Progenitor cell of endocrine pancreas (in vitro differentiated cells): ENCODE measurements around the gene GBA3. TPM values are rescaled to one million over a fixed set of nuclear protein-coding genes. Genes with fewer than 3 reads are reported as not detected.

ENCODE experiments used
- DNase-seq: peaks from one replicate; pipeline ENCODE4 v3.0.0; 2021; ENCODE audit warnings: low spot score; ENCODE audit not compliant: unreplicated experiment
- H3K27ac Mint-ChIP-seq: 2 replicates; pipeline ENCODE4 v1.8.0; 2021; ENCODE audit warnings: mild to moderate bottlenecking, moderate library complexity, mixed read lengths
- H3K27me3 Mint-ChIP-seq: 2 replicates; pipeline ENCODE4 v1.8.0; 2021; ENCODE audit warnings: mixed read lengths
- H3K36me3 Mint-ChIP-seq: 2 replicates; pipeline ENCODE4 v1.8.0; 2022; ENCODE audit warnings: mixed read lengths; ENCODE audit not compliant: insufficient read depth
- H3K4me1 Mint-ChIP-seq: 2 replicates; pipeline ENCODE4 v1.8.0; 2021; ENCODE audit warnings: low read depth, mixed read lengths
- H3K4me3 Mint-ChIP-seq: 2 replicates; pipeline ENCODE4 v1.8.0; 2021; ENCODE audit warnings: low read depth, mild to moderate bottlenecking, moderate library complexity, mixed read lengths
- H3K9me3 Mint-ChIP-seq: 2 replicates; pipeline ENCODE4 v1.8.0; 2021; ENCODE audit warnings: low read depth, mixed read lengths
- long read RNA-seq: library from polyadenylated mRNA; unstranded; transcript quantifications from one replicate; pipeline ENCODE4 v2.0.0, GENCODE V29; 2020
- total RNA-seq: library from RNA; stranded (reverse); gene quantifications from 2 replicates; pipeline ENCODE4 v1.2.1, GENCODE V29; 2021
- TF ChIP-seq, protein P1 (sequence below): fragments of 200-600 bp; sonication (generic); IDR thresholded peaks from one replicate; pipeline ENCODE4 v1.5.0; 2021; ENCODE audit warnings: antibody characterized with exemption, mild to moderate bottlenecking; ENCODE audit not compliant: unreplicated experiment

The GBA3 gene
- total RNA-seq, result 0.29 and 0.44 TPM in 2 replicates
- long read RNA-seq, partial matches to known transcripts, result 0 of 2 reads
- long read RNA-seq, other reads (novel, unspliced or antisense), result 0 of 2 reads

DNA sequence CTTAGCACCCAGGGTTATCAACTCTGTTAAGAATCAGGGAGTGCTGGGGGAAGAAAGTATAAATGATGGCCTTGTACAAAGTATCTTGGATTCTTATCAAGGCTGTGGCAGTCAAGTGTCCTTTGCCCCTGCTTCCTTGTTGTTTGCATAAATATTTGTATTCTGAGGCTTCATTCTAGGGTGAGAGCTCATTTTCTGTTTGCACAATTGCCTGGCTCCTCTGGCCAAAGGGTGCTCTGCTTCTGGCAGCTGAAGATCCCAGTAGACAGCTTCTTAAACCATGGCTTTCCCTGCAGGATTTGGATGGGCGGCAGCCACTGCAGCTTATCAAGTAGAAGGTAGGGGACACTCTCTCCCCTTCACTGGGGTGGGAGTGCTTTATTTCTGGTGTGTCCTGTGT lies at the start of gene GBA3:
GBA3 (plus strand) TSS at position 202 of the 400 bp plus-strand sequence.
- Mint-ChIP-seq H3K4me3 (no peak within 1 kb of the TSS), H3K36me3 (no peaks in the 10 kb centered on the region), H3K27ac (peak within 1 kb of the TSS; percentile 17), H3K4me1 (peaks cover 16% of the 10 kb centered on the region), H3K27me3 (no peaks in the 10 kb centered on the region), H3K9me3 (peaks cover 12% of the 10 kb centered on the region)
- TF ChIP-seq, protein P1, sequence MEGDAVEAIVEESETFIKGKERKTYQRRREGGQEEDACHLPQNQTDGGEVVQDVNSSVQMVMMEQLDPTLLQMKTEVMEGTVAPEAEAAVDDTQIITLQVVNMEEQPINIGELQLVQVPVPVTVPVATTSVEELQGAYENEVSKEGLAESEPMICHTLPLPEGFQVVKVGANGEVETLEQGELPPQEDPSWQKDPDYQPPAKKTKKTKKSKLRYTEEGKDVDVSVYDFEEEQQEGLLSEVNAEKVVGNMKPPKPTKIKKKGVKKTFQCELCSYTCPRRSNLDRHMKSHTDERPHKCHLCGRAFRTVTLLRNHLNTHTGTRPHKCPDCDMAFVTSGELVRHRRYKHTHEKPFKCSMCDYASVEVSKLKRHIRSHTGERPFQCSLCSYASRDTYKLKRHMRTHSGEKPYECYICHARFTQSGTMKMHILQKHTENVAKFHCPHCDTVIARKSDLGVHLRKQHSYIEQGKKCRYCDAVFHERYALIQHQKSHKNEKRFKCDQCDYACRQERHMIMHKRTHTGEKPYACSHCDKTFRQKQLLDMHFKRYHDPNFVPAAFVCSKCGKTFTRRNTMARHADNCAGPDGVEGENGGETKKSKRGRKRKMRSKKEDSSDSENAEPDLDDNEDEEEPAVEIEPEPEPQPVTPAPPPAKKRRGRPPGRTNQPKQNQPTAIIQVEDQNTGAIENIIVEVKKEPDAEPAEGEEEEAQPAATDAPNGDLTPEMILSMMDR, result no peak
- DNase-seq, result no peak

DNA sequence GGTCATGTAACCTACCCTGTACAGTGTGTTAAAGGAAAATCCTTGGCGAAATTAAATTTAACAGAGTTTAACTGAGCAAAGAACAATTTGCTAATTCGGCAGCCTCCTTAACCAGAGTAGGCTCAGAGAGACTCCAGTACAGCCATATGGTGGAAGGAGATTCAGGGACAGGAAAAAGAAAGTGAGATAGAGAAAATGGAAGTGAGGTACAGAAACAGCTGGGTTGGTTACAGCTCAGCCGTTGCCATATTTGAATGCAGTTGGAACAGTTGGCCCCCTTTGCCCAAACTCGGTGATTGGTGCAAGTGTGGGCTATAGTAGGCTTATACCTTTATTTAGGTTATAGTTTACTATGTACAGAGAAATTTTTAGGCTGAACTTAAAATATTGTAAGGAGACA lies 48.8 kb upstream of the GBA3 start:
- TF ChIP-seq, protein P1, result no peak

DNA sequence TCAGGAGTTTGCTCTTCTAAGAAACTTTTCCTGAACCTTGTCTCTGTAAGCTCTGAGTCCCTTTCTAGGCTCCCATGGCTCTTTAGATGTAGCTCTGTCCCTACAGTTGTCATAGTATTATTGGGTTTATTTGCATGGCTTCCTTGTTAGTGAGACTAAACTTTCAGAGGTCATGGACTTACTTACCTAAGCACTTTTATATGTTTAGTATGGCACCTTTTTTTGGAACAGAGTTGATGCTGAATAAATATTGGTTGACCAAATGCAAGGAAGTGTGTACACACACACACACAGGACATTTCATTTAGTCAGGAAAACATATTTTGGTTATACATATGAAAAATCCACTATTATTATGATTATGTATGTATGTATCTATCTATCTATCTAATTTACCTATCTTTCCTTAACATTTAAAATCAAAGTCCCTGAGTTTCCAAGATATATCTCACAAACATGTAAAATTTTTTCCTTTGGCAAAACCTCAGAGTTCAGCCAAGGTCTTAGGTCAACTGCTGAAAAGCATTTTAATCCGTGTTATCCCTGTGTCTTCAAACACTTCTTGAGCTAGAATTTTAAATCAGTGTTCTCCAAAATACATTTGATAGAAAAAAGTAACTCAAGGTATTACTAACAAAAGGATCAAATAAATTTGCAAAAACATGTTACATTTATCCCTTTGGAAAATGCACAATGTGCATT lies 47.1 kb upstream of the GBA3 start:
- Mint-ChIP-seq H3K36me3 (peaks cover 2% of the 10 kb centered on the region), H3K4me3 (no peak overlapping the region), H3K4me1 (peaks cover 14% of the 10 kb centered on the region), H3K9me3 (peaks cover 9% of the 10 kb centered on the region), H3K27me3 (no peaks in the 10 kb centered on the region), H3K27ac (no peak overlapping the region)
- no peak for DNase-seq
- TF ChIP-seq, protein P1, result no peak

More for the DNA sequence above, 48.8 kb upstream of the GBA3 start:
- Mint-ChIP-seq H3K27ac (peak overlapping the region; percentile 26), H3K36me3 (peaks cover 3% of the 10 kb centered on the region), H3K27me3 (no peaks in the 10 kb centered on the region), H3K4me3 (no peak overlapping the region), H3K9me3 (peaks cover 15% of the 10 kb centered on the region), H3K4me1 (peaks cover 14% of the 10 kb centered on the region)
- no peak for DNase-seq

DNA sequence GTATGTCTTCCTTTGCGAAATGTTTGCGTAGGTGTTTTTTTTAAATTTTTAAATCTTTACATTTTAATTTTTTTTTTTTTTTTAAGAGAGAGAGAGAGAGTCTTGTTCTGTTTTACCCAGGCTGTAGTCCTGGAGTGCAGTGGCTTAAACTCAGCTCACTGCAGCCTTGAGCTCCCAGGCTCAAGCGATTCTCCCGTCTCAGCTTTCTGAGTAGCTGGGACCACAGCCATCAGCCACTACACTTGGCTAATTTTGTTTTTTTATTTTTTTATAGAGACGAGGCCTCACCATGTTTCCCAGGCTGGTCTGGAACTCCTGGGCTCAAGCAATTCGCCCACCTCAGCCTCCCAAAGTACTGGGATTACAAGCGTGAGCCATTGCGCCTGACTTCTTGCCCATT lies 43.7 kb upstream of the GBA3 start:
- DNase-seq, result no peak
- no peaks in the 10 kb centered on the region for H3K36me3 Mint-ChIP-seq
- no peaks in the 10 kb centered on the region for H3K27me3 Mint-ChIP-seq
- H3K4me1 Mint-ChIP-seq, result peaks cover 14% of the 10 kb centered on the region
- no peak overlapping the region for H3K27ac Mint-ChIP-seq
- H3K9me3 Mint-ChIP-seq, result no peaks in the 10 kb centered on the region
- H3K4me3 Mint-ChIP-seq, result no peak overlapping the region
- TF ChIP-seq, protein P1, result no peak

DNA sequence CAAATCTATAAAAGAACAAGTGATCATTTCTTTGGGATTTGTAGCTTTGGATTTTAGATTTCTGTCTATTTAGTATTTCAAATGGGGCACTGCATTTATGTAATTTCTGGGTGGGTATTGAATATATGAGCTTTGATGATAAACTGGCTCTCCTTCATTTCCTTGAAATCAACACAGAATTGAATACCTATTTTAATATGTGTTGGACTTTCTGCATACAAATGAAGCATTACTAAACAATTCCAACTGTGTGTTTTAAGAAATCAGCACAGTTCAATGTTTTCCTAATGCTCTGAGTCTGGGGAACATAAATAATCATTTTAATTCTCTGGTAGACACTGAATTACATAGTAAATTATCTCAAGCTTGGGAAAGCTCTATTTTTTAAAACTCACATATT lies 42.0 kb upstream of the GBA3 start:
- DNase-seq, result no peak
- no peaks in the 10 kb centered on the region for H3K27me3 Mint-ChIP-seq
- H3K36me3 Mint-ChIP-seq, result no peaks in the 10 kb centered on the region
- no peak overlapping the region for H3K4me3 Mint-ChIP-seq
- peaks cover 3% of the 10 kb centered on the region for H3K4me1 Mint-ChIP-seq
- no peaks in the 10 kb centered on the region for H3K9me3 Mint-ChIP-seq
- TF ChIP-seq, protein P1, result no peak
- H3K27ac Mint-ChIP-seq, result no peak overlapping the region
